ENCODE data around the gene ELANE. TPM values are rescaled to one million over a fixed set of nuclear protein-coding genes. Genes with fewer than 3 reads are reported as not detected.

The ELANE gene
- total RNA-seq, 4 donors from 2014 or later = 1.9 to 2.1 (median 2.1) TPM; not detected in 1

- no peaks in the 10 kb centered on the region for H3K9me3 ChIP-seq
- H3K36me3 ChIP-seq = no peaks in the 10 kb centered on the region
- TF ChIP-seq POLR2A (IDR thresholded peaks at IDR 0.05) (no peak), CTCF (IDR thresholded peaks at IDR 0.05) (no peak)
- peaks cover 5% of the 10 kb centered on the region for H3K27me3 ChIP-seq
- peak overlapping the region in 1 of 3 donors; percentile 19 for H3K4me3 ChIP-seq (replicated peaks in 1 of 3)
- intact Hi-C loops (cut with DNase I) = no loop called here
- no peak for DNase-seq
- H3K4me1 ChIP-seq = peaks cover 0 to 13% of the 10 kb centered on the region in 2 donors
- H3K27ac ChIP-seq = no peak overlapping the region
- 5% methylated on average over 11 of the region's 64 CpGs; no CpG with 5 or more reads in 1 of the 2 donors for WGBS, 2 donors
These were observed 30.8 kb upstream of the ELANE start for GRCh38 chr19:821231-821824.

DNA sequence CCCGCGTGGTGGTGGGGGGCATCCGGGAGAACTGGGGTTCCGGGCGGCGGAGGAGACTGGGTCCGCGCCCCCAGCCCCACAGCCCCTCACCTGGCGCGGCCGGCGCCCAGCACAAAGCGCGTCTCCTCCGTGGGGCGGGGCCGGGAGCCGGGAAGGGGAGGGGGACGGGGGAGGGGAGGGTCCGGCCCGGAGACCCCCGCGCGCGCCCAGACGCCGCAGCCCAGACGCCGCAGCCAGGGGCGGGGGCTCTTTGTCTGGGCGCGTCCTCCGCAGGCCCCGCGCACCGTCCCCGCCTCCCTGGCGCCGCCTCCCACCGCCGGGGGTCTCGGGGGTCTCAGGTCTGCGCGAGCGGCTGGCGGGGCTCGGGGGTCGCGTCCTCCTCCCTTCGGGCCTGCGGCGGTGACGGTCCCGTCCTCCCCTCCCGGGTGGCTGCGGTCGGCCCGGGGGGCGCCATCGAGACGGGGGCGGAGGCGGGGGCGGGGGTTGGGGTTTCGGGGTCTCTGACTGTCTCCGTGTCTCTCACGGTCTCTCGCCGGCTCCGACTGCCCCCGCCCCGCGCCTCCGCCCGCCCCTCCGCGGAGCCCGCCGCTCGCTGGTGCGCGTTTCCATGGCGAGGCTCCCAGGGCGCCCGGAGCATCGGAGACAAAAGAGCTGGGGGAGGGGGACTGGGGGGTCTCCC lies 30.1 kb upstream of the ELANE start, which contains the start of gene PLPPR3:
Gene PLPPR3, minus strand, starts transcription at position 131 of the 679 bp plus-strand sequence. CDS start 396 bp downstream, outside the sequence.
- no CpG with 5 or more reads among the region's 86 CpGs for WGBS, 2 donors
- Histone ChIP-seq H3K27me3 (peaks cover 5% of the 10 kb centered on the region), H3K27ac (no peak within 1 kb of the TSS), H3K4me1 (peaks cover 0 to 13% of the 10 kb centered on the region in 2 donors), H3K36me3 (no peaks in the 10 kb centered on the region), H3K4me3 (replicated peaks in 1 of 3) (peak within 1 kb of the TSS in 1 of 3 donors; percentile 19), H3K9me3 (no peaks in the 10 kb centered on the region)
- intact Hi-C loops (cut with DNase I) = no loop called here
- TF ChIP-seq POLR2A (IDR thresholded peaks at IDR 0.05) (no peak), CTCF (IDR thresholded peaks at IDR 0.05) (no peak)
- DNase-seq = no peak

DNA sequence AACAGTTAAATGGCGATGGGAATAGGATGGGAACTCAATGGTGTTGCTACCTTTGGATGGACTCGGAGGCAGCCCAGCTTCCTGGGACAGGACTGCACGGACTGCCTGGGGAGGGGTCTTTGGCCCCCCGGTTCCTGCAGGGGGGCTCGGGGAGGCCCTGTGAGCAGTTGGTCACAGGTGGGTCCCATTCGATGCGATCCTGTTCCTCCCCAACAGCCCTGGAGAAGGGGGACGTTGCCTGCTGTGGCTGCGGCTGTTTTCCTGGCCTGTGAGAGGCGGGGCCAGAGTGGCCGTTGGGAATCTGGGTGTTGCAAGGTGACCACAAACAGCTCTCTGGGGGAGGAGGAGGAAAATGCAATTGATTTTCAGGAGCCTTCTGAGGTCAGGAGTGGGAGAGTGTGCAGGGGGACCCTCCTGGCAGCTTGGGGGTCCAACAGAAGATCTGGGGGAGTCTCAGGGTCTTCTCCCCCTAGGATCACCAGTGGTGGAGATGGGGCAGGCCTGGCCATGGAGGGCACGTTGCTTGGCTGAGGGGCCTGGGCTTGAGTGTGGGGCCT lies 28.5 kb upstream of the ELANE start:
- 54 to 65% methylated on average over 10 to 12 of the region's 12 CpGs for WGBS, 2 donors

DNA sequence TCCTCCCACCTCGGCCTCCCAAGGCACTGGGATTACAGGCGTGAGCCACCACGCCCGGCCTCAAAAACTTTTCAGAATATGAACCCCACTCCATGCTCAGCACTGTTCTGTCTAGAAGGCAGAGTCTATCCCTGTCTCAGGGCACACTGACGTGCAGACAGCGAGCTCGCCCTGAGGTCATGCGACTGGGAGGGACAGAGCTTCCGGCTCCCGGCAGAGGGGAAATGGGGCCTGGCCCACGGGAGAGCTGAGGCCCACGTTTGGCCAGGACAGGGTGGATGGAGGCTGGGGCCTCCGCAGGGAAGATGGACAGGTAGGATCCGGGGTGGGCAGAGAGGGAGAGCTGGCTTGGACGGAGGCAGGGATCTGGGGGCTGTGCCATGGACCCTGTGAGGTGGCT lies 27.2 kb upstream of the ELANE start:
- Histone ChIP-seq H3K27ac (no peak overlapping the region), H3K4me3 (replicated peaks in 1 of 3) (no peak overlapping the region), H3K36me3 (no peaks in the 10 kb centered on the region), H3K9me3 (no peaks in the 10 kb centered on the region), H3K4me1 (peaks cover 0 to 13% of the 10 kb centered on the region in 2 donors), H3K27me3 (peaks cover 5% of the 10 kb centered on the region)
- intact Hi-C loops (cut with DNase I) = no loop called here
- no peak for TF ChIP-seq POLR2A (IDR thresholded peaks at IDR 0.05)
- TF ChIP-seq CTCF (IDR thresholded peaks at IDR 0.05) = no peak
- WGBS, 2 donors = 78 to 96% methylated on average over 8 to 15 of the region's 15 CpGs
- DNase-seq = no peak

More for the DNA sequence above, 28.5 kb upstream of the ELANE start:
- TF ChIP-seq POLR2A (IDR thresholded peaks at IDR 0.05) = no peak
- TF ChIP-seq CTCF (IDR thresholded peaks at IDR 0.05) = no peak
- peaks cover 0 to 13% of the 10 kb centered on the region in 2 donors for H3K4me1 ChIP-seq
- intact Hi-C loops (cut with DNase I) = no loop called here
- peaks cover 5% of the 10 kb centered on the region for H3K27me3 ChIP-seq
- H3K9me3 ChIP-seq = no peaks in the 10 kb centered on the region
- no peak for DNase-seq
- no peak overlapping the region for H3K27ac ChIP-seq
- H3K4me3 ChIP-seq (replicated peaks in 1 of 3) = no peak overlapping the region
- H3K36me3 ChIP-seq = no peaks in the 10 kb centered on the region

Data from thyroid gland (tissue), 4 donors.